Measurements from ENCODE around the gene RETREG3. TPM values are rescaled to one million over a fixed set of nuclear protein-coding genes. Genes with fewer than 3 reads are reported as not detected.

The RETREG3 gene
- polyA plus RNA-seq, 4 donors, result 8.4 to 42.3 (median 17.0) TPM

DNA sequence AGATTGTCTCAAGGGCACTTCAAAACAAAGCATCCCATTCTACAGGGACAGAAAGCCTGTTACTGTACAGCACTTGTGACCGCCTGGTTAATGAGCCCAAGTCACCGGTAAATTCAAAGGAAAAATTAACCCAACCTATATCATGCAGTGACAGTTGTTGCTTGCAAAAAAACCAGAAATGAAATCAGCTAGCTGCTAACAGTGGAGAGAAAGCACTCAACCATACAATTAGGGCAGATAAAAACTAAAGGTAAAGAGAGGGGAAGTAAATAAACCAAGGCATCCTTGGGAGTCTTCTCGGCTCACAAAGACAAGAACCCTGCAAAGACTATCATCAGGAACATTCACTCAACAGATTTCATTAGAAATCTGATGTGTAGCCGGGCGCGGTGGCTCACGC, 5.9 kb downstream of the RETREG3 start:
- Histone ChIP-seq H3K9me3 (ENCODE audit: control insufficient read depth in 2 of 2, insufficient read depth in 1 of 2, low read depth in 1 of 2, low read length in 1 of 2) (no peaks in the 10 kb centered on the region), H3K4me3 (ENCODE audit: low read depth in 1 of 3, low read length in 3 of 3) (no peak overlapping the region), H3K27me3 (ENCODE audit: control insufficient read depth in 3 of 3, insufficient read depth in 3 of 3, low read length in 3 of 3) (no peaks in the 10 kb centered on the region), H3K36me3 (ENCODE audit: control insufficient read depth in 3 of 3, insufficient read depth in 2 of 3, low read depth in 1 of 3, low read length in 3 of 3) (peaks cover 0 to 21% (median 0%) of the 10 kb centered on the region in 3 donors), H3K4me1 (ENCODE audit: control insufficient read depth in 3 of 3, insufficient read depth in 2 of 3, low read depth in 1 of 3, low read length in 2 of 3) (peaks cover 0 to 13% (median 6%) of the 10 kb centered on the region in 3 donors), H3K27ac (ENCODE audit: low read depth in 1 of 3, low read length in 2 of 3) (no peak overlapping the region)
- no peak for DNase-seq
- no peak for FAIRE-seq
- WGBS, 3 donors, result 94 to 96% (median 94%) methylated on average over 7 of the region's 7 CpGs

DNA sequence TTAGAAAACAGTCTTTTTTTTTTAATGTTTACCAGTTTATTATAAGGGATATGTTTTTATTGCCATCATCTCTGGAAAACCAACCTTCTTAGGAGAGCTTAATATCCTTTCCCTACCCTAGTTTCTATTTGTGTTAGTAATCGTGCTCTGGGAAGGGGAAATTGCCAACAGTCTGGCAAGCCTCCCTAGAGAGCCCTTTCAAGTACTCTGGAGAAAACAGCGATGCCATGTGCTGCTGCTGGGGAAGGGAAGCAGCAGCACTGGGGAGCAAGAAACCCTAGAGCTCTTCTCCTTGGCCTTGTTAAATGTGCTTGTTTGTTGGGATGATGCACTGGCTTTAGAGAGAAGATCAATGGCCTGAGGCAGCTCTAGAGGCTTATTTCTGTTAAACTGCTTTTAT, 10.3 kb downstream of the RETREG3 start:
- Histone ChIP-seq H3K4me1 (ENCODE audit: control insufficient read depth in 3 of 3, insufficient read depth in 2 of 3, low read depth in 1 of 3, low read length in 2 of 3) (no peaks in the 10 kb centered on the region), H3K36me3 (ENCODE audit: control insufficient read depth in 3 of 3, insufficient read depth in 2 of 3, low read depth in 1 of 3, low read length in 3 of 3) (peaks cover 0 to 34% (median 0%) of the 10 kb centered on the region in 3 donors), H3K9me3 (ENCODE audit: control insufficient read depth in 2 of 2, insufficient read depth in 1 of 2, low read depth in 1 of 2, low read length in 1 of 2) (no peaks in the 10 kb centered on the region), H3K27me3 (ENCODE audit: control insufficient read depth in 3 of 3, insufficient read depth in 3 of 3, low read length in 3 of 3) (no peaks in the 10 kb centered on the region), H3K27ac (ENCODE audit: low read depth in 1 of 3, low read length in 2 of 3) (no peak overlapping the region), H3K4me3 (ENCODE audit: low read depth in 1 of 3, low read length in 3 of 3) (no peak overlapping the region)
- no peak for DNase-seq
- FAIRE-seq, result no peak
- WGBS, 3 donors, result 58 to 80% (median 58%) methylated on average over 2 of the region's 2 CpGs

DNA sequence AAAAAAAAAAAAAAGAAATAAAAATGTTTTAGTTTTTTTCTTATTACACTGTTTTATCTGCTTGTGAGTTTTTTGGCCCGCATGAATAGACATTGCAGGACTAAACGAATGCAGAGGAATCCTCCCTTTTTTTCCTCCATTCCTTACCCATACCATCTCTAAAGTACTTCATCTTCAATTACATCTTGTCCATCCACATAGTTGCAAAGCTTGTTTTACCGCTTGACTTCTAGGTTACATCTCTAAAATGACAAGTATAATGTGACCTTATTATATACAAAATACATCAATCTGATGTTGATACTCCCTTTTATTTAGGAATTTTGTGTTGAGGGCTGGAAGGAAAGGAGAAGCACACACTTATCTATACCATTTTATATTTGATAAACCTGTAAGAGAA, 12.8 kb downstream of the RETREG3 start:
- 85 to 92% (median 89%) methylated on average over 3 of the region's 3 CpGs for WGBS, 3 donors
- peaks cover 0 to 29% (median 0%) of the 10 kb centered on the region in 3 donors for H3K36me3 ChIP-seq (ENCODE audit: control insufficient read depth in 3 of 3, insufficient read depth in 2 of 3, low read depth in 1 of 3, low read length in 3 of 3)
- H3K9me3 ChIP-seq (ENCODE audit: control insufficient read depth in 2 of 2, insufficient read depth in 1 of 2, low read depth in 1 of 2, low read length in 1 of 2), result no peaks in the 10 kb centered on the region
- H3K4me1 ChIP-seq (ENCODE audit: control insufficient read depth in 3 of 3, insufficient read depth in 2 of 3, low read depth in 1 of 3, low read length in 2 of 3), result no peaks in the 10 kb centered on the region
- FAIRE-seq (no peak), DNase-seq (no peak)
- H3K27ac ChIP-seq (ENCODE audit: low read depth in 1 of 3, low read length in 2 of 3), result no peak overlapping the region
- H3K4me3 ChIP-seq (ENCODE audit: low read depth in 1 of 3, low read length in 3 of 3), result no peak overlapping the region
- no peaks in the 10 kb centered on the region for H3K27me3 ChIP-seq (ENCODE audit: control insufficient read depth in 3 of 3, insufficient read depth in 3 of 3, low read length in 3 of 3)

DNA sequence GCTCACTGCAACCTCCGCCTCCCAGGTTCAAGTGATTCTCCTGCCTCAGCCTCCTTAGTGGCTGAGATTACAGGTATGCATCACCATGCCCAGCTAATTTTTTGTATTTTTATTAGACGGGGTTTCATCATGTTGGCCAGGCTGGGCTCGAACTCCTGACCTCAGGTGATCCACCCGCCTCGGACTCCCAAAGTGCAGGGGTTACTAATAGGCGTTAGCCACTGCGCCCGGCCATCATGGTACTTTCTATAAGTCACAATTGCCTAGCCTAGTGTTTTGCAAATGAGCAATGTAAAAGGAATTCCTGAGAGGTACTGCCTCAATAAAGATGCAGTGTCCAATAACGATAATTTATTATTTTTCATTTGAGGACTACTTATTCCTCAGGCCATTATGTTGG, 17.8 kb downstream of the RETREG3 start:
- Histone ChIP-seq H3K36me3 (ENCODE audit: control insufficient read depth in 3 of 3, insufficient read depth in 2 of 3, low read depth in 1 of 3, low read length in 3 of 3) (peaks cover 5 to 57% (median 11%) of the 10 kb centered on the region in 3 donors), H3K4me1 (ENCODE audit: control insufficient read depth in 3 of 3, insufficient read depth in 2 of 3, low read depth in 1 of 3, low read length in 2 of 3) (no peaks in the 10 kb centered on the region), H3K27me3 (ENCODE audit: control insufficient read depth in 3 of 3, insufficient read depth in 3 of 3, low read length in 3 of 3) (no peaks in the 10 kb centered on the region), H3K27ac (ENCODE audit: low read depth in 1 of 3, low read length in 2 of 3) (no peak overlapping the region), H3K9me3 (ENCODE audit: control insufficient read depth in 2 of 2, insufficient read depth in 1 of 2, low read depth in 1 of 2, low read length in 1 of 2) (no peaks in the 10 kb centered on the region), H3K4me3 (ENCODE audit: low read depth in 1 of 3, low read length in 3 of 3) (no peak overlapping the region)
- no peak for FAIRE-seq
- WGBS, 3 donors, result 91 to 98% (median 94%) methylated on average over 9 of the region's 9 CpGs
- DNase-seq, result no peak

DNA sequence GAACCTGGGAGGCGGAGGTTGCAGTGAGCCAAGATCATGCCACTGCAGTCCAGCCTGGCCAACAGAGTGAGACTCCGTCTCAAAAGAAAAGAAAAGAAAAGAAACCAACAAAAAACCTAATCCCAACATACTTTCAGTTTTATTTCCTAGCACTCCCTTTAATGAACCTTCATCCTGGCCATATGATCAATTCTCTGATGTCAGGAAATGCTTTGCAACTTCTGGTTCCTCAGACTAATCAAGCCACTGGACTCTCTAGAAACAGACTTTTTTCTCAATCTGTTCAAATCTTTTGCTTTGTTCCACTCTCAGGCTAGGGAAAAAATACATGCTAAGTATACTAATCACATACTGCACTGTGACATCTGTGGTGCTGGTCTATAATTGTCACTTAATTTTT, 18.3 kb downstream of the RETREG3 start:
- FAIRE-seq (no peak), DNase-seq (no peak)
- no peaks in the 10 kb centered on the region for H3K9me3 ChIP-seq (ENCODE audit: control insufficient read depth in 2 of 2, insufficient read depth in 1 of 2, low read depth in 1 of 2, low read length in 1 of 2)
- no peaks in the 10 kb centered on the region for H3K27me3 ChIP-seq (ENCODE audit: control insufficient read depth in 3 of 3, insufficient read depth in 3 of 3, low read length in 3 of 3)
- H3K27ac ChIP-seq (ENCODE audit: low read depth in 1 of 3, low read length in 2 of 3), result no peak overlapping the region
- no peaks in the 10 kb centered on the region for H3K4me1 ChIP-seq (ENCODE audit: control insufficient read depth in 3 of 3, insufficient read depth in 2 of 3, low read depth in 1 of 3, low read length in 2 of 3)
- peaks cover 5 to 57% (median 14%) of the 10 kb centered on the region in 3 donors for H3K36me3 ChIP-seq (ENCODE audit: control insufficient read depth in 3 of 3, insufficient read depth in 2 of 3, low read depth in 1 of 3, low read length in 3 of 3)
- H3K4me3 ChIP-seq (ENCODE audit: low read depth in 1 of 3, low read length in 3 of 3), result no peak overlapping the region
- WGBS, 3 donors, result 81 to 100% (median 85%) methylated on average over 2 of the region's 2 CpGs

DNA sequence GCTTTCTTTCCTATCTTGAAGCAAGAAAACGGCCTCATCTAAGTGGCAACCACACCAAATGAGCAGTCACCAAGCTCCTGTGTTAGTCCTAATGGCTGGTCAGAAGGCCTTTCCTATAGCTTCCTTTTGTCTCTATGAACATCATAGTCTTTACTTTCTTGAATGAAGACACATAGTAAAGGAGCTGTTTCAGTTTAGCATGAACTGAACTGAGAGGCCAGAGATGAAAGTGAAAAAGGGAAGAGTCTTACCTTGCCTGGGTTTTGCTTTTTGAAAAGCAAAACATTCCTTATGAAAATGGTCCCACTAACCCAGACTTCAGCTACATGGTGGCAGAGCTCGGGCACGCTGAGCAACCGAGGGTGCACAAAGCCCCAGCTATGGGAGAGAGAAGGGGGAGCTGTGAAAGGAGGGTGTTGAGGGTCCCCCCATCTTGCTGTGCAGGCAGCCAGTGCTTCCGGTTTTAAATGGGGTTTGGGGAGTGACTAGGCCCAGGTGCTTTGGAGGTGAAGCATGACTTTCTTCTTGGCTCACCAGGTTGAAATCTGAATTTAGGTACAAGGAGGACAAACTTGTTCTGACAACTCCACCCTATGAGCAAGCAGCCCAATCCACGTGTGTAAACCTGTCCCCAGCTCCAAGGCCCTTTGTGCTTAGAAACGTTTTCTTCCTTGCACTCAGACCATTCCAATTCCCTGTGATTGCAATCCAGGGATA, 22.5 kb downstream of the RETREG3 start:
- Histone ChIP-seq H3K9me3 (ENCODE audit: control insufficient read depth in 2 of 2, insufficient read depth in 1 of 2, low read depth in 1 of 2, low read length in 1 of 2) (no peaks in the 10 kb centered on the region), H3K27me3 (ENCODE audit: control insufficient read depth in 3 of 3, insufficient read depth in 3 of 3, low read length in 3 of 3) (no peaks in the 10 kb centered on the region), H3K4me1 (ENCODE audit: control insufficient read depth in 3 of 3, insufficient read depth in 2 of 3, low read depth in 1 of 3, low read length in 2 of 3) (no peaks in the 10 kb centered on the region), H3K36me3 (ENCODE audit: control insufficient read depth in 3 of 3, insufficient read depth in 2 of 3, low read depth in 1 of 3, low read length in 3 of 3) (peaks cover 19 to 73% (median 35%) of the 10 kb centered on the region in 3 donors), H3K4me3 (ENCODE audit: low read depth in 1 of 3, low read length in 3 of 3) (no peak overlapping the region), H3K27ac (ENCODE audit: low read depth in 1 of 3, low read length in 2 of 3) (peak overlapping the region in 1 of 3 donors; percentile 53)
- 70 to 79% (median 76%) methylated on average over 7 of the region's 7 CpGs for WGBS, 3 donors
- DNase-seq (no peak), FAIRE-seq (no peak)

DNA sequence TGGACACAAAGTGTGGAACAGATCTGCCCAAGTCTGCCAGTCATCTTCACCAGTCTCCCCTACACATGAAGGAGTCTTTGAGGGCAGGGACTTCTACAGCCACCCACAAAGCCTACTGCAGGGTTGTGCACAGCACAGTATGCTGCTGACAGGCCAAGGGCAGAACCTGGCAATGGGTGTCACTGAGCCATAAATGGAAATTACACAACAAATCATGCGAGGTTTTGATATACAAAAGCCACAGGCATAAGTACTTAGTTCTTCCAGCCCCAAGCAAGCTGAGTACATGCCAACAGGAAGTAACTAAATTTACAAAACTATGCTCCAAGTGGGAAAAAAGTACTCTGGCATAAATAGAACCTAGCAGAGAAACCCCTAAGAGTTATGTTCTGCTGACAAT, 23.8 kb downstream of the RETREG3 start:
- Histone ChIP-seq H3K36me3 (ENCODE audit: control insufficient read depth in 3 of 3, insufficient read depth in 2 of 3, low read depth in 1 of 3, low read length in 3 of 3) (peaks cover 19 to 76% (median 35%) of the 10 kb centered on the region in 3 donors), H3K27ac (ENCODE audit: low read depth in 1 of 3, low read length in 2 of 3) (peak overlapping the region in 1 of 3 donors; percentile 17)
- WGBS, 3 donors, result 20 to 26% (median 24%) methylated on average over 1 of the region's 1 CpG

DNA sequence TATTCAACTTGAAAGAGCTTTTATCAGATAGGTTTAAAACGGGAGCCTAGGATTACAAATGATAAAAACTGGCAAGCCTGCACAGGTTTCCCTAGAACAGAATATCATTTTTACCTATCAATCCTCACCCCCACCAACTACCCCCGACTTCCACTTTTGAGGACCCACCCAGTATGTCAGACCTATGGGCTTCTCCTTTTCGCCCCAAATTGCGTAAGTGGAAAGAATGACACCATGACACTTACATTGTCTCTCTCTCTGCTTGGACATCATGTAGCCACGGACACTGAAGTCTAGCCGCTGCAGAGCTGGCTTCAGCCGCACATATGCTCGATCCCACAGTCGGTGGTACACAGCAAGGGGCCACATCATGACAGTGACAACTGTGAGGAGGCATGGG, 24.3 kb downstream of the RETREG3 start:
- H3K4me1 ChIP-seq (ENCODE audit: control insufficient read depth in 3 of 3, insufficient read depth in 2 of 3, low read depth in 1 of 3, low read length in 2 of 3), result no peaks in the 10 kb centered on the region
- H3K27me3 ChIP-seq (ENCODE audit: control insufficient read depth in 3 of 3, insufficient read depth in 3 of 3, low read length in 3 of 3), result no peaks in the 10 kb centered on the region
- DNase-seq (no peak), FAIRE-seq (no peak)
- H3K4me3 ChIP-seq (ENCODE audit: low read depth in 1 of 3, low read length in 3 of 3), result no peak overlapping the region
- H3K36me3 ChIP-seq (ENCODE audit: control insufficient read depth in 3 of 3, insufficient read depth in 2 of 3, low read depth in 1 of 3, low read length in 3 of 3), result peaks cover 19 to 74% (median 35%) of the 10 kb centered on the region in 3 donors
- 86 to 91% (median 88%) methylated on average over 8 to 9 of the region's 9 CpGs for whole genome bisulfite sequencing, 3 donors
- H3K9me3 ChIP-seq (ENCODE audit: control insufficient read depth in 2 of 2, insufficient read depth in 1 of 2, low read depth in 1 of 2, low read length in 1 of 2), result no peaks in the 10 kb centered on the region
- H3K27ac ChIP-seq (ENCODE audit: low read depth in 1 of 3, low read length in 2 of 3), result peak overlapping the region in 1 of 3 donors; percentile 17

More for the DNA sequence above, 23.8 kb downstream of the RETREG3 start:
- H3K9me3 ChIP-seq (ENCODE audit: control insufficient read depth in 2 of 2, insufficient read depth in 1 of 2, low read depth in 1 of 2, low read length in 1 of 2), result no peaks in the 10 kb centered on the region
- H3K27me3 ChIP-seq (ENCODE audit: control insufficient read depth in 3 of 3, insufficient read depth in 3 of 3, low read length in 3 of 3), result no peaks in the 10 kb centered on the region
- H3K4me1 ChIP-seq (ENCODE audit: control insufficient read depth in 3 of 3, insufficient read depth in 2 of 3, low read depth in 1 of 3, low read length in 2 of 3), result no peaks in the 10 kb centered on the region
- no peak overlapping the region for H3K4me3 ChIP-seq (ENCODE audit: low read depth in 1 of 3, low read length in 3 of 3)
- FAIRE-seq, result no peak
- DNase-seq, result no peak
